ENCODE data around the gene GFRA4.

Gene GFRA4

DNA sequence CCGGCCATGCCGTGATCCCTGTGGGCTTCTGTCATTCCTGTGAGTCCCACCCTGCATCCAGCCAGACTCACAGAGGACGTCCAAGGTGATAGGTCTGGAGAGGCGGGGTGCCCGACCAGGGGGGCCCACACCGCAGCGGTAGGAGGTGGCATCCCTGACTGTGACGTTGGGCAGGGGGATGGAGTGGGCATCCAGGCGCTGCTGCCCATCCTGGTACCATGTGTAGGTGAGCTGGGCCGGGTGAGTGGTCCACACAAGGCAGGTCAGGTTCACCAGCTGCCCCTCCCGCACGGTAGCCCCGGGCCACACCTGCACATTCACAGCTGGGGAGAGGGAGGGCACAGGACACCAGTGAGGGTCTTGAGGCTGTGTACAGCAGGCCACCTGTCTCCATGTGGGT lies 30.2 kb upstream of the GFRA4 start:
- DNase-seq = no peak

DNA sequence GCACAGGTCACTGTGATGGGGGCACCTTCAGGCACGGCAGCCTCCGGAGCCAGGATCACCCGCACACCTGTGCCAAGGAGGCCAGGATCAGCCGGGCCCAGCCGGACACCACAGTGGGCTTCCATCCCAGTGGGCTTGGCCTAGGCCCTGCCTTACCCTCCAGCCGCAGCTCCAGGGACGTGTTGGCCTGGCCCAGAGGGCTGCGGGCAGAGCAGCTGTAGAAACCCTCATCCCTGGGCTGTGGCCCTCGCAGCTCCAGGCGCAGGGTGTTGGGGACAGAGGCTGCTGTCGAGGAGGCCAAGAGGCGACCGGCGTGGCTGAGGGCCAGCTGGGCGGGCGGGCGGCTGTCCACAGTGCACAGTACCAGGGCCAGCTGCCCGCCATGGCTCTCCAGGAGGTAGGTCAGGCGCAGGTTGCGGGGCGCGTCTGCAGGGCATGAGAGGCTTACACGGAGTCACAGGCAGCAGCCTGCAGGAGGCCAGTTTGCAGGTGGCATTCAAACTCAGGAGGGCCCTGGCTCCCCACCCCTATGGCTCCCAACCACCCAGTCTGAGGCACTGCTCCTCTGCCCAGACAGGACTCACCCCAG lies 29.6 kb upstream of the GFRA4 start:
- no peak for DNase-seq

DNA sequence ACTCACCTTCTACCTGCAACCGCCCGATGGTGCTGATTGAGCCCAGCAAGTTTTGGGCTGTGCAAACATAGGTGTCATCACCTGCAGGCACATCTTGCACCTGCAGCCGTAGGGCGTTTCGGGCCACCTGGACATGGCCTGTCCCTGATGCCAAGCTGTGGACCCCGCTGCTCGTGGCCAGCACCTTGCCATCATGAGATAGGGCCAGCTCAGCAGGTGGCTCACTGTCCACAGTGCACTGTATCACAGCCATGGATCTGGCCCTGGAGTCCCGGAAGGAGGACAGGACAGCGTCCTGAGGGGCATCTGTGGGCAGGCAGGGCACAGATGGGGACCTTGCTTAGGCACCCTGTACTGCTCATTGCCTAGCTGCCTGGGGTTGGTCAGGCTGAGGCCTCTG lies 28.7 kb upstream of the GFRA4 start:
- no peak for DNase-seq

DNA sequence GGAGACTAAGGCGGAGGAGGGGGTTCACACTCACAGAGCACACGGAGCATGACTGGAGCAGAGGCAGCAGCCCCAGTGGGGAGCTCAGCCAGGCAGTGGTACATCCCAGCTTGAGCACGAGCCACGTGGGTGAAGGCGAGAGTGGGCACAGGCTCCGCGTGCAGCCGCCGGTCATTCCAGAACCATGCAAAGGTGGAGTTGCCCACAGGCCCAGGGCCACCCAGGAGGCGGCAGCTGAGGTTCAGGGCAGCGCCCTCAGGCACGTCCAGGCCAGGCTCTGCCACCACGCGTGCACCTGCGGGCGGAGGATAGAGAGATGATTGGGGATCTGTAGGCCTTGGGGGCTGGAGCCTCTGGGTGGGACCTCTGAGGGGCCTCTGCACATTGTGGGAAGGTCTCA lies 28.1 kb upstream of the GFRA4 start:
- DNase-seq = no peak

DNA sequence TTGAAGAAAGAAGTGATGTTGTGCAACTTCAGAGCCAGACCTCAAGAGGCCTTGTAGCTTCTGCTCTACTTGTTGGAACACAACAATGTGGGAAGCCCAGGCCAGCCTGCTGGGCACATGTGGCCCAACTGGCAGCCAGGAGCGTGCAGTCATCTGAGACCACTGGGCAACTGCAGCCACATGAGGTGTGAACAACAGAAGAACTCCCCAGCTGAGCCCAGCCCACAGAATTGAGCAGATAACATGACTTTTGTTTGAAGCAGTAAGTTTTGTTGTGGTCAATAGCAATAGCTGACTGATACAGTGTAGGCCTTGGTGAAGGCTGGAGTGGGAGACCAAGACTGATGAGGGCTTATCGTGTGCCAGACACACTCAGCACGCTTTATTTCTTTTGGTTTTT lies 27.2 kb upstream of the GFRA4 start:
- DNase-seq = no peak

DNA sequence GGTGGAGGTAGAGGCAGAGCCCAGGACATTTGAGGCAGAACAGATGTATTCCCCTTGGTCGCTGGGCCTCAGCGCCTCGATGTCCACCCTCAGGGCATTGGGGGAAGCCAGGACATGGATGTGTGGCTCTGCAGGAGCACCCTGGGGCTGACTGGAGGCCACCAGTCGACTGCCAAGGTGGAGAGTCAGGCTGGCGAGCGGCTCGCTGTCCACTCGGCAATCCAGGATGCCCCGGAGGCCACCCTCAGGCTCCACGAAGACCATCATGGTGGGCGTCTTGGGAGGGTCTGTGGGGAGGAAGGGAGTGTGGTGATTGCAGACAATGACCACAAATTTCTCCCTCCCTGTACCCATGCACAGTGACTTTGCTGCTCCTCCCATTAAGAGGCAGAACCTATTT lies 26.8 kb upstream of the GFRA4 start:
- no peak for DNase-seq

DNA sequence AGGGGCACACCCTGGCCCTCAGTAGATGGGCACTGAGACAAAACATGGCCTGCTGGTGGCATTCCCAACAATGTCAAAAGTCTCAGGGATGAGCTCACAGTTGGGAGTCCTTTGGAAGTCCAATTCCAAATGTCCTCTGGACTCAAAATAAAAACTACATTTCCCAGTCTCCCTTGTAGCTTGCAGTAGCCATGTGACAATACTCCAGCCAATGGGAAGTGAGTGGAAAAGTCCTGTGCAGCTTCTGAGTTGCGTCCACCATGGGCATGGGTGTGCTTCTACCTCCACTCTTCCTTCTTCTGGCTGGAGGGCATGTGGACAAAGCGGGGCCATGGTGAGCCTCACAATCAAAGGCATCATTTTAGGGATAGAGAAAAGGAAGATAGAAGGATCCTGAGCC lies 24.5 kb upstream of the GFRA4 start:
- peak; percentile 20 to 32 for DNase-seq

DNA sequence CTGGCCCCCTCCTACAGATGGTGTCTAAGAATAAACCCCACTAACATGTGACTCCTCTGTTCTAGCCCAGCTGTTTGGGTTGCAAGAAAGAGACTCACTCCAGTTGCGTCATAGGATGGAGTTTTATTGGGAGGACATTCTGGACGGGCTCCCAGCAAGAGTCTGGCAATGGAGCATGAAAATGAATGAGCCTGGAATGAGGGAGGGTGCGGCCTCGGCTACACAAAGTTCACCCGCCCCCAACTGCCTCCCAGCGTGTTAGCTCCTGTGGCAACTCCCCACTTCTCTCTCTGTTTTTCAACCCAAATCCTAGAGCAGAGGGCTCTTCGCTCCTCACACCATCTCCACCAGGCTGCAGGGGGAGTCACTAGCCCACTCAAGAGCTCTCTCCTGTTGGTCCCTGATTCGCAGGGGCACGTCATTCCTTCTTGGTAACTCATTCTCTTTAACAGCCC lies 23.7 kb upstream of the GFRA4 start:
- DNase-seq = no peak

DNA sequence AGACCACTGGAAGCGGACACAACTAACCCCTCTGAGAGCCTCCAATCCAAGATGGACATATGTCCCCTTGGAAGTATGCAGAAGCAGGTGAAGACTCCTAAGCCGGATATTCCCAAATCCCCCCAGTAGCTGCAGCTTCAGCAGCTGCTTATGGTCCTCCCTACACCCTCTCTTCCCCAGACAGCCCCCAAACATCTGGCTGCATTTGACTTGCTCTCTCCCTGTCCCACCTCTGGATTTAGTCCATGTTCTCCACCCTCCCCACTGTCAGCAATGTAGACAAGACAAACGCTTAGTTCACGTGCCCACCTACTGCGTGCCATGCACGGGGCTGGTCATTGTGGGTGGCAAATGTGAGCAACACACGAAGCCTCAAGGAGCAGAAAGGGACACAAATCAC lies 23.2 kb upstream of the GFRA4 start:
- no peak for DNase-seq

DNA sequence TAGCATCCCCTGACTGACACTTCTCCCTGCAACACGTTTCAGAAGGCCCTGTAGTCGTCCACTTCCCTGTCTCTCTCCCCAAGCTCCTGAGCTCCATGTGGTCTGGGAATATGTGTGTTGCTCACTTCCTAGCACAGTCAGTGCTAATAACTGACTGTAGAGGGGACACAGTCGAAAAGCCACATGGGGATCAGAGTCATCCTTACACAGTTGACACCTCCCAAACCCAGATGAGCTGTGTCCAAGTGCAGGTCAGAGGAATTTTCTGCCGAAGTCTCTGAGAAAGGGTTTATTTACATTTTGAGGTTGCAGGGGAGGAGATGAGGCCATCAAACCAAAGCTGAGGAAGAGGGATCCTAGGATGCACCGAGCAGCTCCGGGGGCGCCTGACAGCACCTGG lies 22.1 kb upstream of the GFRA4 start:
- no peak for DNase-seq

DNA sequence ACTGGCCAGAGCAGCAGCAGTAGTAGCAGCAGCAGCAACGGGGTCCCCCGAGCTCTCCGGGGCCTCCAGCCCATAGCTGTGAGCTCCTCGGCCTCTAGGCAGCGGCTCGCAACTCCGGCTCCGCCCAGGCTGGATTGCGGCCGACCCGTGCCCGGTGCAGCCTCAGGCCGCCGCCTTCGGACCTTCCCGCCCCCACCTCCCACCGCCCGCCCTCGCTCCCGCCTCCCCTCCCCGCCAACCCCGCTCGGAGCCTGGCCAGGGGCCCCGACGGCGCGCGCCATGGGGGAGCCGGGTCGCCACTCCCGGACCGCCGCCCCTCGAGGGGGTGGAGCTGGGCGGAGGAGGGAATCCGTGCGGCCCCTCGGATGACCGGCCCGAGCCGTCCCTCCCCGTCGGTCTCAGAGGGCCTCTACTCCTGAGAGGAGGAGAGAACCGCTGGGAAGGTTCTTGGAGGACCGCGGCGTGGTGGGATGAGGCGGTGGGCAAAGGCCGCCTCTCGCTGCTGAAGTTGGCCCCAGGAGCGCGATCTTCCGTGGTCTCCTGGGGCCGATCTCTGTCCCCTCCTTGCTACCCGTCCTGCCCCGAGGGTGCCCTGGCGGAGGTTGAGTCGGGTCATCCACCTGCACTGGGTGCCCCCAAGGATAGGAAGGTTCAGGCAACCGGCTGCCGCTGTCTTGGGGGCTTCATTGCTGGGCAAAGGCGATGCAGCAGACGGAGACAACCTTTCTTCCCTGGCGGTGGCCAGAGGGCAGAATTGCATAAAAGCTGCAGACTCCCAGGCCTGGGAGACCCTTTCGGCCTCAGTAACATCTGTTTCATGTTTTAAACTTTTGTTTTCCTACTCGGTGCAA lies 19.0 kb upstream of the GFRA4 start, which contains the start of gene ADAM33:
ADAM33 (minus strand) TSS at position 80 of the 851 bp plus-strand sequence; CDS start at position 74, 6 bp downstream.
- DNase-seq = no peak

DNA sequence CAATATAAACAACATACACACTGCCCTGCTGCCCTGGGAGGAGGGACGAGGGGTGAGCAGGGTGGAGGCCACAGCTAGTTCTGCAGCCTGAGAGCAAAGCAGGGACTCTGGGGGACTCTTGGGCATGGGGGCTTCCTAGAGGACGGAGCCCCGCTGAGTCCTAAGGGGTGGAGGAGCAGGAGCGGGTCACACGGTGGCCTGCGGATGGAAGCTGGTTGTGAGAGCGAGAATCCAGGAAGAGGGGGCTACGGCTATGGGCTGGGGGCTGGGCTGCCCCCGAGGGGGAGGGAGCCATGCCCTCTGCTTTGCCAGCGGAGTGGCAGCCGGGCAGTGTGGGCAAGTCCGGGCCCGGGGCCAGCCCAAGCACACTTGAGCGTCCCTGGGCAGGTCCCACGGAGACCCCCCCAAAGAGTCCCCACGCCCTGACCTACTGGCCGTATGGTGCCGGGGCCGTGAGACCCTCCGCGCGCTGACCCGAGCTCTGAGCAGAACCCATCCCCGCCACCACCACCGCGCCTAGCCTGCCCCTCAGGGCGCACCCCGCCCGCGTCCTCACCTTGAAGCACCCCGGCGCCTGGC lies 18.2 kb upstream of the GFRA4 start:
- no peak for DNase-seq

DNA sequence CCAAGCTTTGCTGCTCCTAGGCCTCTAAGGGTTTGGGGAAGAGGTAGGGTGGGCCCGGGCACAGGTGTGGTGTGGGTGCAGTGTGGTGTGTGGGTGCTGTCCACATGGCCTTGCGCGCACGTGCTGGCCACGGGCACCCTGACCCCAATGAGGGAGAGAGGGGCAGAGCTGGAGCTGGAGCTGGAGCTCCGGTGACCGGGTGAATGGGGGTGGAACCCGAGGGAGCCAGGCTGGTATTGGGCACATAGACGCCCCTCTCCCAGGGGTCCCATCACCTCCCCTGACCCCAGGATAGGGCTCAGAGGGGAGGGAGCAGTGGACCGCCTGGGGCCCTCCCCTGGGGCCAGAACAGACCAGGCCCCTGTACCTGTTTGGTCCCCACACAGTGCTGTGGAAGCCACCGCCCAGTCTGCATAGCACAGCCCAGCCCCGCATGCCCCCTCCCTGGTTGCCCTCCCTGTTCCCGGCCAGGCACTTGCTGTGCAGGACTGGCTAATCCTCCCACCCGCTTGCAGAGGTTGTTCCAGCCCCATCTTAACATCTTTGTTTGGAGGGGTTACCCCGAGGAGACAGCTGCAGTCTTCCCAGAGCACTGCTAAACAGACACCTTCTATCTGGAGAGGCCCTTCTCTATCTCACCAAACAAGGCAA lies 17.6 kb upstream of the GFRA4 start:
- DNase-seq = no peak

DNA sequence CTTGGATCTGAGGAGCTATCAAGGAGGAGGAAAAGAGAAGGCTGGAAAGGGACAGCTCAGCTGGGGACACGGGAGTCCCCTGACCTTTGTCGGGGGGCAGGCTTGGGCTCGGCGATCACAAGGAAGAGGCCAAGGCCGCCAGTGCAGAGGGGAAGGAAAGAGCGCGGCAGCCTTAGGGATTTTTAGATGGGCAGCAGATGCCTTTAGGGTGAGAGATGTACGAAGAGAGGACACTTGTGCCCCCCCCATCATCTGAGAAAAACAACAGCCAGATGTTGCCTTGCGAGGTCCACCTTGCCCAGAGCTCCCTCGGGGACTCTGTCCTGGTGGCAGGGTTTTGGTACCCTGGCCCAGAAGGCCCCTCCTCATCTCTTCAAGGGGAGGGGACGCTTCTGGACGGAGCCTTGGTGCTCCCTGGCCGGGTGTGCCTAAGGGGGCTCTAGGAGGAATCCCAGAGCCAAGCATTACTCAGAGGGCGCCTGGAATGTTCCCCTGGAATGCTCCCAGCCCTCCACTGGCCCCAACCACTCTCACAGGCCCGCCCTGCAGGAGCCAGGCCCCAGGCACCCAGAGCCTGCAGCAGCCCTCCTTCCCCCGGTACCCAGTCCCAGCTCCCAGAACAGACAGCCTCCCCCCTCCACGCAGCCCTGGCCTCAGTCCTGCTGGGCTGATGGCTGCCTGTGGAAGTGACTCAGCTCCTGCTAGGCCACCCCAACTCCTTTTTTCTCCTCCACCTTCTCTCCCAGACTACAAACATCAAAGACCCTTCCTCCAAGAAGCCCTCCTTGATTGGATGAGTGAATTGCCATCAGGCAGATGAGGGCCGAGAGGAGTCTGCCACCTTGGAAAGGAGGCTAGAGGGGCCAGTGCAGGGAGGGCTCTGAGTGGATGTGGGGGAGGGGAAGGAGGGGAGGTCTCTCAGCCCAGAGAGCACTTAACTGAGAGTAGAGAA lies 16.8 kb upstream of the GFRA4 start:
- no peak for DNase-seq

DNA sequence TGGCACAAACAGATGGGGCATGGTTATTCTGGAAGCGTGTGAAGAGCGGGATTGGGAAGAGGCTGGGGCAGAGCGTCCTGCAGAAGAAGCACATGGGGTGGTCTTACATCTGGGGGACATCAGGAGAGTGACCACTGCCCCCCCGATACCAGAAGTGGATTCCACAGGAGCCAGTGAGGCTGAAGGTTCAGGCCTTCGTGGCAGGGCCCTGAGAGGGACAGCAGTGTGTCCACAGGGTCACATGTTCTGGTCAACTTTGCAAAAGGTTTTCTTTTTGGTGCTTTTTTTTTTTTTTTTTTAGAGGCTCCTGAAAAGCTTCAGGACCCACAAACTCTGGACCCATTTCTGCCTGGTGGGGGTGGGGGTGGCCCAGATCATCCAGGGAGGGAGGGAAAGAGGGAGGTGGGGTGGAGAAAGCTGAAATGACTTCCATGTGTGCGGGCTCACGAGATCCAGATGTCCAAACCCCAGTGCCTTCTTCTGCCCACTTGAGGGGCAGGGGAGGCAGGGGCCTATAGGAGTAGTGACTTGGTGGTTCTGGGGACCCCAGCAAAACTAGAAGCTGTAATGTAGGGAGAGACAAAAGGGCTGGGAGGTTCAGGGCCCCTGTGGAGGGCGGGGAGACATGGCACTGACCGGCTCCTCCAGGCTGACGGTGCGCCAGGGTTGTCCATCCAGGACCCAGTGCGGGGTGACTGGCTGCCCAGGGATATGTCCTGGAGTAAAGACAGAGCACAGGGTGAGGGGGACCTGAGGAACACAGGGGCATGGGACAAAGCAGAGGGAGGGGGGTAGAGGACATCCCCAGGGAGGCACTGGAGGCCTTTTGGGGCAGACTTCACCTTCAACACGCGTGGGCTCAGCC lies 15.9 kb upstream of the GFRA4 start:
- no peak for DNase-seq

DNA sequence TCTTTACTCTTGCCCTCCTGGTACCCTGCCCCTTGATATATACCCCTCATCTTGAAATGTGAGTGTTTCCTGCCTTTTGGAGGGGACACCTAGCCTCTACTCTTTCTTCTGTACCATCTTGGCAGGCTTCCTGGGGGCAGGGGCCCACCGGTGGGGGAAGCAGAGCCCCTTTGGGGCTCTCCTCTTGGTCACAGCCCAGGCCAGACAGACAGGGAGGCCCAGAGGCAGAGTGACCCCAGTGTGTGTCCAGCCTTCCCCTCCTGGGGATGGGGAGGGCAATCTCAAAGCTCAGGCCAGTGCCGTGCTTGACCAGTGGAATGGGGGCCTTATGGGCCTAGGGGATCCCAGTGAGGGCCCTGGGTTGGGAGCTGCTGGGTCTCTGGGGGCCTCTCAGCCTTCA lies 15.0 kb upstream of the GFRA4 start:
- no peak for DNase-seq

DNA sequence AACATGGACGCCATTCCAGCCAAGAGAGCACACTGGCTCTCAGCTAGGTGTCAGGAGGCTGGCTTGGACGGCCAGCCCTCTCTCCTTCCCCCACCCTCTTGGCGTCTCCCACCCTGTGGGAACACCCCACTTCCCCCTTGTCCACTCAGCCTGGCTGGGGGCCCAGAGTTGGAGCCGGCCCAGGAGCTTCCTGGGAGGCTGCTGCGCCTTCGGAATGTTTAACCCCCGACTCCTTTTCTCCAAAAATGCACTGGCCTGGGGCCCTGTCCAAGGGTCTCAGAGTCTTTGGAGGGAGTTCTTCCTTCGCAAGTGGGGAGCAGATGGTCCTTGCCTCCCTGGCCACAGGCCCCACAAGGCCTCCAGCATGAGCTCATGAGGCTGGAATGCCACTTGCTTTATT lies 14.5 kb upstream of the GFRA4 start:
- no peak for DNase-seq

DNA sequence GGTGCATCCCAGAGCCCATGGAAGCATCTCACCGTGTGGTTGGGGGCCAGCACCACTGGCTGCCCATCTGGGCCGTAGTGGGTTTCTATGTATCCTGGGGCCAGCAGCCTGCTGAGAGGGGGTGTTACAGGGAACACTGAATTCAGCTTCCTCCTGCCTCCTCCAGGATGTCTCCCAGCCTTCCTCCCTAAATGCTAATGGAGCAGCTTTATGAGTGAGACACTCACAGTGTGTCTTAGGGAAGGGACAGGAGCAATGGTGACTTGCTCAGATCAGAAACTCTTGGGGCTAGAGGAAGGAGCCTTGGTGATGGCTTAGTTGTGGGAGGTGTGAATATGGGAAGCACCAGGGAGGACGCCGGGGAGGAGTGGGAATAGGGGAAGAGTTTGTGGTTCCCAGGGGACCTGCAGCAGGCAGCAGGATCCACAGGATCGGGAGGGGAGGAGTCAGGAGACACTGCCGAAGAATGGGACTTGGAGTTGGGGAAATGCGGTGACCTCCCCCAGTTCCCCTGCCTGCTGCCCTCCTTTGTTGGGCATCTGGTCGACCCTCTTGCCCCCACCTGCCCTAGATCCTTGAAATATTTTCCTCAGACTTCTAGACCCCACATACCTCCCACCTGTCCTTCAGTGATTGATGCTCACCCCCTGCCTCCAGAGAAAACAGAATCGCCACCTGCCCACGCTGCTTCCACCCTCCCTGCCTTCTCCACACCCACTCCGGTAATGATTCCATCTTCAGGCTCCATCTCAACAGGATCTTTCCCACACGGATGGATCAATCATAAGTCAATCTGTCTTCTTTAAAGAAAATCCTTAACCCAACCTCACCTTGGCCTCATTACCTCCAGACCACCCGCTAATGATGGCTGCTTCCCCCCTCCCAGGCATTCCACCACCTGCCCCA lies 12.0 kb upstream of the GFRA4 start:
- no peak for DNase-seq

DNA sequence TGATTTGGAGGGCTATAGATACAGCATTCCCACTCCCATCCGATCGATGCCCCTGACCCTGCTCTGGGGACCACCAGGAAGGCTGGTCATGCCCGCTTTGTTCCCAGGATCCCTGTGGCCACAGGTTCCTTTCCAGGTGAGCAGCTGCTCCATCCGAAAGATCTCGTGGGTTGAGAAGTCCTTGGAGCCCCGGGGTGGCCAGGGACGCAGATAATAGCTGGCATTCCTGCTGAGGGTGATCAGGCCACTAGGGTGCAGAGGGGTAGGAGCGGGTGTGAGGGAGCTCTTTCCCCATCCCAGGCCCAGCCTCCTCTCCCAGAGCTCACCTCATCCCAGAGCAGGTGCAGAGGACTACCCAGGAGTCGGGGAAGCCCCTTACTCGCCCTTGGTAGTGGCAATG lies 11.2 kb upstream of the GFRA4 start:
- no peak for DNase-seq

All from inflammatory macrophage treated with lipopolysaccharide for 1 hour (primary cell).